ENCODE data around the gene SMAD1.
"Not testable (repeated sequence)": the region's sequence is repeated elsewhere in the genome, so short reads cannot be mapped to it uniquely, and the experiment has no call there.

SMAD1 gene

DNA sequence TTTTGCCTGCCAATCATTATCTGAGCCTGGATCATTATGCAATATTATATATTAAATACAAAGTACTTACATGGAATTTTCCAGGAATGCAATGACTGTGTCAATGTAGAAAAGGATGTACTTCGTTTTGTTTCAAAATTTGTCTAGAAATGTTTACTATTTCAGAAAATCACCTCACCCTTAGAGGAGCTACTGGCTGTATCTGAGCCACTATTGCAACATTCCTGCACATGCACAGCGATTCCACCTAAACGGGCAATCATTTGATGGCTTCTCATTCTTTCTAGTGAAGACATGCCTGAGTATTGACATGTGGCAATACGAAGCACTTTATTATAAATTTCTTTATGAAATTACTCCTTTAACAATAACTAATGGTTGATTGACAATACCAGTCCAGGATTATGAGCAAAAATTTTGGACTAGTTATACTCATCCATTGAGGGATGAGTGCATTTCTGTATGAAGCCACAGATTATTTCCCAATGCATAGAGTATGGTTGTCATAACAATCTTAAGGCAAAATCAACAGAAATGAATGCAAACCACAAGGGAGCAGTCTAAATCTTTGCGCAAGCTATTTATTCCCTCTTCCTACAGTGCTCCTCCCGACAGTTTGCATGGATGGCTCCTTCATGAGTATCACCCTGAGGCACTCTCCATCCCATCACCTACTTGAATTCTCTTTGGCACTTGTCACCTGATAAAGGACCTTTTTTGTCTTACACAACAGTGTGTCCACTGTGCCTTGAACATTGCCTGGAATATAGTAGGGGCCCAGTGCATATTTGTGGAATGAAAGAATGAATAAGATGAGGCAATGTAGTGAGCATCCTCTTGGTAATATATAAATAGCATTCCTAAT is 101.8 kb downstream of the SMAD1 start:
- Histone ChIP-seq H3K4me1 (ENCODE audit: control insufficient read depth, insufficient read depth, low read length) (no peaks in the 10 kb centered on the region), H3K9me3 (ENCODE audit: control insufficient read depth in 2 of 2, low read length in 2 of 2) (no peaks in the 10 kb centered on the region), H3K27me3 (ENCODE audit: control insufficient read depth in 1 of 2, insufficient read depth in 2 of 2, low read length in 2 of 2) (no peaks in the 10 kb centered on the region), H3K36me3 (ENCODE audit: control insufficient read depth in 2 of 2, insufficient read depth in 2 of 2, low read length in 2 of 2) (no peaks in the 10 kb centered on the region), H3K9ac (ENCODE audit: low read length in 2 of 2) (no peak overlapping the region), H3K27ac (ENCODE audit: low read length) (no peak overlapping the region), H3K4me3 (ENCODE audit: low read length in 2 of 2) (no peak overlapping the region)

DNA sequence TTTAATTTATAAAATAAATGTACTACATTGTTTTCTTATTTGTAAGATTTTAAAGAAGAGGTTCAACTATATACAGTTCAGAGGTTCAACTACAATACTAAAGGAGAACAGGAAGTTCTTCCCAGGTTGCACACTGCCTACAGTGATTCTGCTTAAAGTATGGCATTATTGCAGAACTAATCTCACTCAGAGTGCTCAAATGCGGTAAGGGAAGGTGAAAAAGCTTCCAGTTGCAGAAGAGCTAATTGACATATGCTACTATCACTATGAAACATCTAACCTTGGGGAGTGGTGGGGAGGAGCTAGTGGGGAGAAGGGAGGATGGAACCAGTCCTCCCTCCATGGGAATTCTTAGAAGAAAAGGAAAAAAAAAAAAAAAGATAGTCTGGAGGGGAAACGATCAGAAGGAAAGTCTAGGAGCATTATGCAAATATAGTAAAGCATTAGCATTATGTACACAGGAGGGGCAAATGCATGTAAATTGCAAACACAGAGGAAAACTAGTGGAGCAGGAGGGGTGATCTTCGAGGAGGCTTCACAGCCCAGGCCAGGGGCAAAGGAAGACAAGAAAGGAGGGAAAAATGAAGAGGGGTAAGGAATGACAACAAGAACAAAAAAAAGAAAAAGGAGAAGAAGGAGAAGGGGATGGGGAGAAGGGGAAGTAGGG is 105.6 kb downstream of the SMAD1 start:
- H3K9ac ChIP-seq (ENCODE audit: low read length in 2 of 2): no peak overlapping the region
- no peak overlapping the region for H3K4me3 ChIP-seq (ENCODE audit: low read length in 2 of 2)
- H3K9me3 ChIP-seq (ENCODE audit: control insufficient read depth in 2 of 2, low read length in 2 of 2): no peaks in the 10 kb centered on the region
- no peaks in the 10 kb centered on the region for H3K27me3 ChIP-seq (ENCODE audit: control insufficient read depth in 1 of 2, insufficient read depth in 2 of 2, low read length in 2 of 2)
- H3K4me1 ChIP-seq (ENCODE audit: control insufficient read depth, insufficient read depth, low read length): no peaks in the 10 kb centered on the region
- H3K36me3 ChIP-seq (ENCODE audit: control insufficient read depth in 2 of 2, insufficient read depth in 2 of 2, low read length in 2 of 2): no peaks in the 10 kb centered on the region
- H3K27ac ChIP-seq (ENCODE audit: low read length): no peak overlapping the region

DNA sequence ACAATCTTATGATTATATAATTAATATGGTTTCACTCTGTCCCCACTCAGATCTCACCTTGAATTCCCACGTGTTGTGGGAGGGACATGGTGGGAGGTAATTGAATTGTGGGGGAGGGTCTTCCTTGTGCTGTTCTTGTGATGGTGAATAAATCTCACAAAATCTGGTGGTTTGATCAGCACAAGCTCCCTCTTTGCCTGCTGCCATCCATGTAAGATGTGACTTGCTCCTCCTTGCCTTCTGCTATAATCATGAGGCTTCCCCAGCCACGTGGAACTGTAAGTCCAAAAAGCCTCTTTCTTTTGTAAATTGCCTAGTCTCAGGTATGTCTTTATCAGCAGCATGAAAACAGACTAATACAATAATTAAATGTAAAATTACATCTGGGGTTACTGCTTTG is 107.7 kb downstream of the SMAD1 start:
- not testable (repeated sequence) for H3K9me3 ChIP-seq (ENCODE audit: control insufficient read depth in 2 of 2, low read length in 2 of 2); H3K4me1 ChIP-seq (ENCODE audit: control insufficient read depth, insufficient read depth, low read length); H3K9ac ChIP-seq (ENCODE audit: low read length in 2 of 2); H3K4me3 ChIP-seq (ENCODE audit: low read length in 2 of 2); H3K27ac ChIP-seq (ENCODE audit: low read length); H3K36me3 ChIP-seq (ENCODE audit: control insufficient read depth in 2 of 2, insufficient read depth in 2 of 2, low read length in 2 of 2); H3K27me3 ChIP-seq (ENCODE audit: control insufficient read depth in 1 of 2, insufficient read depth in 2 of 2, low read length in 2 of 2)

DNA sequence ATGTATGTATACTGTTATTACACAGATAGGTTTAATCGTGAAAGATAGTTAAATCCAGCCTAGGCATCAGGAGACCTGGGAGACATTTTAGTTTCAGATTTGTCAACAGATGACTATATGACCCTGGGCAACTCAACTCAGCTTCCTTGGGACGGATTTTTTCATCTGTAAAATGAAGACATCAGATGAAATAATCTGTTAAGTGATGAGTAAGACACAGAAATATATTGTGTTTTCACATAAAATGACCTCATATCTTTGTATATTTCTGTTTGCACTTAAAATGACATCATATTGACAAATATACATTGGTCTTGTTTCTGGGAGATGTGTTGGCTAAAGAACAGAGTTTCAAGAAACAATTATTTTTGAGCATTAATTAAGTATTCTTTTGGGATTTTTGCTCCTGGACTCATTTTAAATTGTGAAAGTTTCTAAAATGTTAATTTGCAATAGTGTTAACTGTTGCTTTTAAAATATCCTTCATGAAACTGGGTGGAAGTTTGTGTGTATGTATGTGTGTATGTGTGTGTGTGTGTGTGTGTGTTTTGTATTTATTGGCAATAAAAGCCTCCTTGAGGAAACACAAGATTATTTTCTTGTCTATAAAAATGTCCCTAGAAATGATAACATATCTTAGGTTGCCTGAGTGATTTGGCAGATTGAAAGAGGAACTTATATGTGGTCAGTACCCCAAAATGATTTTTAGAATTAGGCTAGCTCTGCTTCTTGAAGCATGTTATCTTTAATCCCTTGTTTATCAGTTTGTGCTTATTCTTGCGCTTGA is 108.5 kb downstream of the SMAD1 start:
- H3K9me3 ChIP-seq (ENCODE audit: control insufficient read depth in 2 of 2, low read length in 2 of 2): no peaks in the 10 kb centered on the region
- H3K9ac ChIP-seq (ENCODE audit: low read length in 2 of 2): no peak overlapping the region
- no peak overlapping the region for H3K4me3 ChIP-seq (ENCODE audit: low read length in 2 of 2)
- H3K27me3 ChIP-seq (ENCODE audit: control insufficient read depth in 1 of 2, insufficient read depth in 2 of 2, low read length in 2 of 2): no peaks in the 10 kb centered on the region
- no peaks in the 10 kb centered on the region for H3K4me1 ChIP-seq (ENCODE audit: control insufficient read depth, insufficient read depth, low read length)
- no peak overlapping the region for H3K27ac ChIP-seq (ENCODE audit: low read length)
- H3K36me3 ChIP-seq (ENCODE audit: control insufficient read depth in 2 of 2, insufficient read depth in 2 of 2, low read length in 2 of 2): no peaks in the 10 kb centered on the region

DNA sequence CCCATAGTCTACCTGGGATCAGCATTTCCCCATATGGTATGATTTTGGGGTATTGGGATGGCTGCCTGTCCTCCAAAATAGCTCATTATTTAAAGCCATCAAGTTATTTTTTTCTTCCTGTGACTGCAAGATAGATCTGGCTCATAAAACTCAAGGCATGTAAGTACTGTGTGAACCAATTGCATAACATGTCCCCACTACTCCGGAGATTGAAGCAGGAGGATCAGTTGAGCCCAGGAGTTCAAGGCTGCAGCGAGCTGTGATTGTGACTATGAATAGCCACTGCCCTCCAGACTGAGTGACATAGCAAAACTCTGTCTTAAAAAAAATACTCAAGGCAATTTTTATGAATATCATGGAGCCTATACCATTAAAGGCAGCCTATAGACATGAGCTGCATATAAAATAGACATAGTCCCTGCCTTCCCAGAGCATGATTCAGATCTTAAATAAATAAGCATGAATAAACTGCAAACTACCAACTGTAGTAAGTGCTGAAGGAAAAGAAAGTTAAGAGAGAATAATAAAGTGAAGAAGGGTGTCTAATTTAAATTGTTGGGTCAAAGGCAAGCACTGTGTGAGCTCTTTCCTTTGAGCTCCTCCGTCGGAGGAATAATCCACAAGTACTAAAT is 120.6 kb downstream of the SMAD1 start:
- no peaks in the 10 kb centered on the region for H3K27me3 ChIP-seq (ENCODE audit: control insufficient read depth in 1 of 2, insufficient read depth in 2 of 2, low read length in 2 of 2)
- no peaks in the 10 kb centered on the region for H3K36me3 ChIP-seq (ENCODE audit: control insufficient read depth in 2 of 2, insufficient read depth in 2 of 2, low read length in 2 of 2)
- no peaks in the 10 kb centered on the region for H3K9me3 ChIP-seq (ENCODE audit: control insufficient read depth in 2 of 2, low read length in 2 of 2)
- H3K4me3 ChIP-seq (ENCODE audit: low read length in 2 of 2): no peak overlapping the region
- H3K9ac ChIP-seq (ENCODE audit: low read length in 2 of 2): no peak overlapping the region
- H3K27ac ChIP-seq (ENCODE audit: low read length): no peak overlapping the region
- H3K4me1 ChIP-seq (ENCODE audit: control insufficient read depth, insufficient read depth, low read length): no peaks in the 10 kb centered on the region

DNA sequence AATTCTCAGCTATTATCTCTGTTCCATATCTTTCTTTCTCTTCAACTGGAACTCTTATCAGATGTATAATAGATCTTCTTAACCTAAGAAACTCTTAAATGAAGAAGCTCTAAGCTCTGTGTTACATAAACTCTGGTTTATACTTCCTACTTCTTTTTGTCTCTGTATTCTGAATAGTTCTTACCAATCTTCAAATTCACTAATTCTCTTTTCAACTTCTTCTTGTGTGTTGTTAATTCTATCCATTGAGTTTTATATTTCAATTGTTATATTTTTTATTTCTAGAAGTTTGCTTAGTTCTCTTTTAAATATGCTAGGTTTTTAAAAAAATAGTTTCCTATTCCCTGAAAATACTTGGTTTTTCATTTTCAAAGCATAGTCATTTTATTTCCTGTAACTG is 124.3 kb downstream of the SMAD1 start:
- H3K27me3 ChIP-seq (ENCODE audit: control insufficient read depth in 1 of 2, insufficient read depth in 2 of 2, low read length in 2 of 2): no peaks in the 10 kb centered on the region
- no peak overlapping the region for H3K9ac ChIP-seq (ENCODE audit: low read length in 2 of 2)
- H3K27ac ChIP-seq (ENCODE audit: low read length): no peak overlapping the region
- no peaks in the 10 kb centered on the region for H3K4me1 ChIP-seq (ENCODE audit: control insufficient read depth, insufficient read depth, low read length)
- no peaks in the 10 kb centered on the region for H3K36me3 ChIP-seq (ENCODE audit: control insufficient read depth in 2 of 2, insufficient read depth in 2 of 2, low read length in 2 of 2)
- no peaks in the 10 kb centered on the region for H3K9me3 ChIP-seq (ENCODE audit: control insufficient read depth in 2 of 2, low read length in 2 of 2)
- no peak overlapping the region for H3K4me3 ChIP-seq (ENCODE audit: low read length in 2 of 2)

All from stomach smooth muscle (tissue), 2 donors.